ENCODE results near the gene CHMP4A.
"Not testable (repeated sequence)": the region's sequence is repeated elsewhere in the genome, so short reads cannot be mapped to it uniquely, and the experiment has no call there.

Gene CHMP4A

GRCh38 chr14:24246765-24247212, 33.5 kb upstream of the CHMP4A start:
- no peak for DNase-seq

GRCh38 chr14:24245350-24245749, 32.1 kb upstream of the CHMP4A start:
- DNase-seq, ATAC-seq: not testable (repeated sequence)

More at GRCh38 chr14:24246765-24247212, 33.5 kb upstream of the CHMP4A start:
- ATAC-seq = peak; percentile 15

GRCh38 chr14:24243336-24243836, 30.1 kb upstream of the CHMP4A start:
- no peak for ATAC-seq

GRCh38 chr14:24241829-24242443, 28.6 kb upstream of the CHMP4A start:
- DNase-seq (peak; percentile 95), ATAC-seq (peak; percentile 88)

More at GRCh38 chr14:24243336-24243836, 30.1 kb upstream of the CHMP4A start:
- peak; percentile 16 for DNase-seq

GRCh38 chr14:24240110-24240918, 27.0 kb upstream of the CHMP4A start:
- ATAC-seq = no peak
- no peak for DNase-seq

- ATAC-seq (no peak), DNase-seq (no peak)
Measured at GRCh38 chr14:24238527-24239037, 25.3 kb upstream of the CHMP4A start.

- no peak for ATAC-seq
- DNase-seq = no peak
Measured at GRCh38 chr14:24238123-24238522, 24.8 kb upstream of the CHMP4A start.

GRCh38 chr14:24237463-24237955, 24.2 kb upstream of the CHMP4A start:
- DNase-seq (no peak), ATAC-seq (no peak)

GRCh38 chr14:24236689-24237462, 23.6 kb upstream of the CHMP4A start:
- ATAC-seq = no peak
- DNase-seq = no peak

- ATAC-seq (no peak), DNase-seq (no peak)
Measured at GRCh38 chr14:24235804-24236688, 22.8 kb upstream of the CHMP4A start.

GRCh38 chr14:24234095-24235005, 21.1 kb upstream of the CHMP4A start:
- DNase-seq (no peak), ATAC-seq (no peak)

GRCh38 chr14:24233538-24233866, 20.2 kb upstream of the CHMP4A start:
- ATAC-seq (no peak), DNase-seq (peak; percentile 31)

- peak; percentile 54 for ATAC-seq
Measured at GRCh38 chr14:24232645-24233537, 19.6 kb upstream of the CHMP4A start, which contains the start of gene GMPR2. Gene GMPR2 (plus strand): TSS chr14:24232929. CDS start chr14:24233254, 325 bp downstream.

GRCh38 chr14:24232121-24232644, 18.9 kb upstream of the CHMP4A start, which contains the start of gene NEDD8:
Gene NEDD8 (minus strand): TSS chr14:24232367. CDS start chr14:24232267, 100 bp downstream.
- peak; percentile 88 for DNase-seq
- peak; percentile 92 for ATAC-seq

More at GRCh38 chr14:24232645-24233537, 19.6 kb upstream of the CHMP4A start, which contains the start of gene GMPR2:
- DNase-seq = no peak

GRCh38 chr14:24231263-24232120, 18.2 kb upstream of the CHMP4A start:
- no peak for DNase-seq
- peak; percentile 25 for ATAC-seq

- ATAC-seq (no peak), DNase-seq (no peak)
Measured at GRCh38 chr14:24228902-24229301, 15.6 kb upstream of the CHMP4A start.

GRCh38 chr14:24226473-24226872, 13.2 kb upstream of the CHMP4A start:
- no peak for ATAC-seq
- no peak for DNase-seq
